Stimulated activated CD4-positive, alpha-beta T cell treated with anti-CD3 and anti-CD28 coated beads, Interleukin-15, amount 100 ng/mL, for 48 hours (primary cell): Measurements from ENCODE around the gene TTF2.
"Not testable (repeated sequence)": the region's sequence is repeated elsewhere in the genome, so short reads cannot be mapped to it uniquely, and the experiment has no call there.

ENCODE experiments used
- DNase-seq, 2 donors: peaks; one replicate each; pipeline ENCODE4 v3.0.0-alpha.2; 2020; ENCODE audit warnings: low read depth in 2 of 2

Gene TTF2

DNA sequence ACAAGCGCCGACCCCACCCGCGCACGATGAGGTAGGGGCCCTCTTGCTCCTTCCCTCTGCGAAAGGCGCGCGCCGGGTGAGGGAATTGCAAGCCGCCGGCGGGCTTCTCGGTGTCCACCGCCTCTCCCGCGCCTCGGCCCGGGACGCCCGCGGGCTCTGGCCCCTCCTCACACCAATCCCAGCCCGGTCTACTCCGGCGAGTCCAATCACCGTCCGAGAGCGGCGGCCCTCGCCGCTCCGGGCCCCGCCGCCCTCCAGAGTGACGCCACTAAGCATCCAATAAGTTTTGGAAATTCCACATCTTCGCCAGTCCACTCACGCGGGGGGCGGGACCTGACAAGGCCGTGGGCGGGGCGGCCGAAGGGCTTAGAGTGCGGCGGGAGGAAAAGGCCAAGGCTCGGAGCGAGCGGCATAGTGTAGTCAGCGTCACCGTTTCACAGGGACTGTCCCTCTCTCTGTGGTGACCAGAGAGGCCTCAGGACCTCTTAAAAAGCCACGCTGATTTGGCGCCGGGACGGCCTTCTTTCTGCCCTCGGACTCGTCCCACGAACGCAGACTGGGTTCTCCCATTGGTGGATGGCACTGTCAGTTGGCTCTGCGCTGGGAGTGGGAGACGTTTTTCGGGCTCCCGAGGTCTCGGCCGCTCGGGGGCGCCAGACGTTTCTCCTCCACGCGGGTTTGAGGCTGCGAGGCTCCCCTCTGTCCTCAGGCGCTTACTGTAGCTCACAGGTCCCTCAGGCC is 61.6 kb downstream of the TTF2 start, which contains the start of gene TRIM45:
TSS of gene TRIM45 (minus strand) at position 161 of the 741 bp plus-strand sequence. CDS start 548 bp downstream, outside the sequence.
- peak; percentile 74 to 79 for DNase-seq

DNA sequence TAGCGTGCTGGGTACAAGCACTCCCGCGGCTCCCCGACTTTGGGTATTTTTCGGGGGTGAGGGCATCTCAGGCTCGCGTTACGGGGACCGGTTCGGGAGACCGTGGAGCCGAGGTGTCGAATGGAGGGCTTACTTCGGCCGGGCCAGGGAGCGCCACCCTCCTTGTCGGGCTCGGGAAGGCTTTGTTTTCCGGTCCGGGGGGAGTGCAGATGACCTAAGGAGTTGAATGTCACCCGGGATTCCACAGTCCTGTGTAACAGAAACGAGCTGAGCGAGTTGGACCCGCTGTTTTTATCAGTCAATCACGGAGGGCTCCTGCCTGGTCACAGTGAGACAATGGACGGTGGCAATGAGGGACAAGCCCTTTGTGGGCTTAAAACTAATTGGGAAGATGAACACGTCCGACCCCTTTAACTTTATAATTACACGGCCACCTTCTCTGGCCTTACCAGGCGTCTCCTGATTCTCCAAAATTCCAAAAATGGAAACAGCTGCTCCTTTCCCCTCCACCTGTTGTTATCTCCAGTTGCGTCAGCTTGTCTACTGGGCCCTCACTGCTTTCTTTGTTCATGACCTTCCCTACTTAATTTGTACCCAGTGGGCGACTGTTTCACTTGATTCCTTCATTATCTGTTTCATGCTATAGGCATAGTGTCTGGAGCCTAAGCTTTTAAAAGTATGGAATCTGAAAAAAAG is 62.4 kb downstream of the TTF2 start:
- no peak for DNase-seq

DNA sequence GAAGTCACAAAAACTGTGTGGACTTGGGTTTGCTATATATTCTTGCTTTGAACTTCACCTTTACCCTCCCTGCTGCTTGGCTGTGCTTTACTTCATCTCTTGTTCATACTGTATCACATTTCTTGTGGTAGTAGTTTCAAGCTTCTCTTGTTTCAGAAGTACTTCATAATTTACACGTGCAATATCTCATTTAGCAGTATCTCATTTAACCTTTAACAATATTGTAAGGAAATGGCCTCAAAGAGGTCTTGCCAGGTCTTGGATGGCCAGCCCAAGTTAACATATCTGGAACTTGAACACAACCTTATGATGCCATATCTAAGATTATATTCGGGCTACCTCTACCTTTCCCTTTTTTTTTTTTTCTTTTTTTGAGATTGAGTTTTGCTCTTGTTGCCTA is 63.1 kb downstream of the TTF2 start:
- no peak for DNase-seq

DNA sequence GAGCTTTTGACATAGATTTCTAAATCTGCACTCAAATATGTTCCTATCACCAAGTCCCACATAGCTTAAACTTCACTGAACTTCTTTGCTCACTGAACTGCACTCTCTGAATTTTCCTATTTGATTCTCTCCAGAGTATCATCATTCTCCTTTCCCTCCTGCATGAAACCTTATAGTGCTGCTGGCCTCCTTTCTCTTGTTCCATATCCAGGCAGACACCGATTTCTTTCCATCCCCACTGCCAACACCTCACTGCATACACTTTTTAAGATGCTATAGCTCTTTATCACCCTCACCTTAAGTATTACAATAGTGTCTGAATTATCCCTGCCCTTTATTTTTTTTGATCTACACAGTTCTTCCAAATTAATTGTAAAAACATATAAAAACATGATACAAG is 64.5 kb downstream of the TTF2 start:
- DNase-seq, result no peak

DNA sequence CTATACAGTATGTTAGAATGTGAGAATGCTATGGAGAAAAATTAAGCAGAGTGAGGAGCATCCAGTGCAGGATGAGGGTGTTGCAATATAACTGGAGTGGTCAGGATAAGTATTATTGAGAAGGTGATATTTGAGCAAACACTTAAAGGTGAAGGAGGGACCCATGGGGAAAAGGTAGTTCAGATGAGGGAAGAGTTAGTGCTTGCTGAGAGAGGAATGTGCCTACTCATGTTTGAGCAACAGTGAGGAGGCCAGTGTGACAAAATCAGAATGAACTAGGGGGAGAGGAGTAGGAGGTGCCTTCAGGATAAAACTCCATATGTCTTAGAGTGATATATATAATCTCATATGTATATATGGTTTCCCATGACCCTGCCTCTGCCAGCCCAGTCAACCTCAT is 67.7 kb downstream of the TTF2 start:
- DNase-seq, result no peak

DNA sequence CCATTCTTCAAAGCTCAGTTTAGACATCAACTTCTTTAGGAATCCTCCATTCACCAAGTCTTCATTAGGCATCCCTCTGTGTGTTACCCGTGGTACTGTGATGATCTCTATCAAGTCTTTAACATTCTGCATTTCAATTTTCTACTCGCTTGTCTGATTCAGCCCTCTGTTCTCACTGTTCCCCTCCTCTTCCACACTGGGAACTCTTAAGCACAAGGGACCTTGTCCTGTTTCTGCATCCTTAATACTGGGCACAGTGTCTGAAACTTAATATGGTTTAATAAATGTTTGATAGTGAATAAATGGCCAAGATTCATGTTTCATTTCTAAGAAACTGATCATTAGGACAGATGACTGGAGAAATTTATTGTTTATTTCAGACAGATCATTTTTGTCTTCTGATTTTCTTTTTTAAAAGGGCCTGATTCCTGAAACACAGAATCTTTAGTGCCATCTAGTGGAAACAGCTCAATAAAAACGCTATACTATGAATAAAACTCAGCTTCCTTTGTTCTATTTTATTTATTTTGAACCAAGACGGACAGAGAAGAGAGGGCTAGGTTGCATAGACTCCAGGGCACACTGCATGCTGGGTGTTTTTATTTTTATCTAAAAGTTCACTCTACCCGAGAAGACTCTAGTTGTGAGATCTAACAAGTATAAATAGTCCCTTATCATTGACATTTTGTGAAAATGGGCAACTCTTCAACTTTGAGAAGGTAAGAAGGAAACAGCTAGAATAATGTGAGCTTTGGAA is 68.4 kb downstream of the TTF2 start:
- no peak for DNase-seq

DNA sequence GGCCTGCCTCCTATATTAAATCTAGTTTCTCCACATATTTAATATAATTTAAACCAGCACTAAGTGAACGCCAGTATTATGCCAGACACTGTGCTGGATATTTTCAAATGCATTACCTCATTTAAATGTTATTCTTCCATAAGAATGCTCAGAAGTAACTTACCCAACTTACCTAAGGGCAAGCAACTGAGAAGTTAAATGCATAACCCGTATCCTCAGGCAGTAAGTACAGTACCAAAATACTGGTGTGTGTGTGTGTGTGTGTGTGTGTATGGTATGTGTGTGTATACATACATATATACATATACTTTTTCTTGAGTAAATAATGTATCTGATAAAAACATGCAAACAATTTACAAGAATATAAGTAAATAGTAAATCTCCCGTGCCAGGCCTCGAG is 70.4 kb downstream of the TTF2 start:
- DNase-seq, result no peak

DNA sequence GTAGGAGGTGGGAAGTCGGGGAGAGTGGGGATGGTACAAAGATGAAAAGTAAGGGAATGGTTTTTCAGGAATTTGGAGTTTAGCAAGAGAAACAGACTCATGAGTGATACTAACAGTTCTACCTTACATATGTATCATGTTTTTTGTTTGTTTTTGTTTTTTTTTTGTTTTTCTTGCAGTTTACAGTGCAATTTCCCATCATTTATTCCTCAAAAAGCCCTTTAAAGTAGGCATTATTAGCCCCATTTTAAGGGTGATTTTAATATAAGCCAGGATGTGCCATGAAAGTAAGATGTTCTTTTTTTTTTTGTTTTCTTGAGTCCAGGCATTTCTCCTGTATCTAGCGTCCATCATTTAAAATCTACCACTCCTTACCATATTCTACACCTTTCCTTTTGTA is 75.2 kb downstream of the TTF2 start:
- no peak for DNase-seq

DNA sequence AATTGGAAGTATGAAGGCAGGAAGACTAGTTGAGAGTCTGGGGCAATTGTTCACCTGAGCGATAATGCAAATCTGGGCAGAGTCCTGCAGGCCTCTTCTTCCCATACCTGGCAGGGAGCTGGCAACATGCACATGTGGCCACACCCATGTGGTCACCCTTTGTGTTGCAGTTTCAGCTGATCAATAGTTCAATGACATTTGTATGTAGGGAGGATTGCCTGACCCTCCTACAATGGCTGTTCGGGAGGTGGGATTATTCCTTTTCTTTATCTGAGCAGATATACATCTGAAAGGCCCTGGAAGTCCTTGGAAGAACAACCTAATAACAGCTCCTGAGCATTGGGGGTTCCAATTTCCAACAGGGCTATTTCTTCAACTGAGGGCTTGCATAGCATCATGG is 76.6 kb downstream of the TTF2 start:
- DNase-seq, result no peak

DNA sequence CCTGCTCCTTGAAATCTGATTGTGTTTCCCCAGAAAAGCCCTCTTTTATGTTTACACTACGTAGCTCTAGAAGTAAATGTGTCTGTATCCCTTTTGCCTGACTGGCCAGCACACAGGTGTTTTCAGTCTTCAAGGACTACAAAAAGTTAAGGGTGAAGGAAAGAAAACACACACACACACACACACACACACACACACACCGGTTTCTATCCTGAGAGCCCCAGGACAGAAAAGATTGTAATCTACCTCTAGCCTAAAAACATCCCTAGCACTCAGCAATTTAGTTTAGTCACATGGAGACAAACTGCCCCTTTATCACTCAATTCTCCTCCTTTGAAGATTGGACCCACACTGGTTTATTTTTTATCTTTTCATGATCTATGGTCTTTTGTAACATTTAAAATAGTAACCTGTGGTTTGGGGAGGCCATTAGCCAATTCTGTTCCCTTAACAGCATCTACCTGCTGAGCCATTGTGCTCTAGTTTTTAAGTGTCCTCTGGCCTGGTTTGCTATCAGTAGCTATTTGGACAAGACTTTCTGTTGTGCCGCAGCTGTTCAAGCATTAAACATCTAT is 77.2 kb downstream of the TTF2 start:
- no peak for DNase-seq

DNA sequence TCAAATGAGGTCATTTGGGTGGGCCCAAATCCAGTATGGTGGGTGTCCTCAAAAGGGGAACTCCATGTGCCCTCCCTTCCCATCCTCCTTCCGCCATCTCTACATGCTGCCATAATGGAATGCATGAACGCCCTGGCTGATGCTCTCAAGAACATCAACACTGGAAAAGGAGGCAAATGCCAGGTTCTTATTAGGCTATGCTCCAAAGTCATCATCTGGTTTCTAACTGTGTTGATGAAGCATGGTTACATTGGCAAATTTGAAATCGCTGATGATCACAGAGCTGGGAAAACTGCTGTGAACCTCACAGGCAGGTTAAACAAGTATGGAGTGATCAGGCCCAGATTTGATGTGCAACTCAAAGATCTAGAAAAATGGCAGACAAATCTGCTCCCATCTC is 78.0 kb downstream of the TTF2 start:
- DNase-seq, result no peak

DNA sequence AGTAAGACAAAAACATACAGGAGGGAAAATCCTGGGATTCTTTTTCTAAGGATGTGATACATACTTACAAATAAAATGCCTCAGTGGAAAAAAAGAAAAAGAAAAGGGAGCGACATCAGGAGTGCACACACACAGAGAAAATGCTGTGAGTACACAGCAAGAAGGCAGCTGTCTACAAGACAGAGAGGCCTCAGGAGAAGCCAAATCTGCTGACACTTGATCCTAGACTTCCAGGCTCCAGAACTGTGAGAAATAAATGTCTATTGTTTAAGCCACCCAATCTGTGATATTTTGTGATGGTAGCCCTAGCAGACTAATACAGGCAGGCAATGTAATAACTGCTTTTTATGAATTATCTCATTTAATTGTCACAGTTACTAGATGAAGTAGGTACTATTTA is 78.4 kb downstream of the TTF2 start:
- no peak for DNase-seq

DNA sequence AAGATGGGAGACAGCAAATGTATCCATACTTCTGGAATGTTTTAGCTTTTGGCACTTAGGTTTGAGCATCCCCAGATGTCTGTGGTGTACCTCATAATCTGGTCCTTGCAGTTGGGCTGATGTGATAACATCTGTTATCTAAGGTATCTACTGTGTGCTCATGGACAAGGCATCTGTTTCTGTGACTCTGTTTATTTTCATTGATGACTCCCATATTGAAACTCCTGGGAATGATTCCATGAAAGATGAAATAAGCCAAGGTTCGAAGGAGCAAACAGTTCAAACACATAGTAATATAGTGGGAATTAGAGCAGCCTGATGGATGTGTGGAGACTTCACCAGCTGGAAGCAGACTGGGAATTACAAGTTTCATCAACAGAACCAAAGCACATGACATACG is 82.1 kb downstream of the TTF2 start:
- DNase-seq, result no peak

DNA sequence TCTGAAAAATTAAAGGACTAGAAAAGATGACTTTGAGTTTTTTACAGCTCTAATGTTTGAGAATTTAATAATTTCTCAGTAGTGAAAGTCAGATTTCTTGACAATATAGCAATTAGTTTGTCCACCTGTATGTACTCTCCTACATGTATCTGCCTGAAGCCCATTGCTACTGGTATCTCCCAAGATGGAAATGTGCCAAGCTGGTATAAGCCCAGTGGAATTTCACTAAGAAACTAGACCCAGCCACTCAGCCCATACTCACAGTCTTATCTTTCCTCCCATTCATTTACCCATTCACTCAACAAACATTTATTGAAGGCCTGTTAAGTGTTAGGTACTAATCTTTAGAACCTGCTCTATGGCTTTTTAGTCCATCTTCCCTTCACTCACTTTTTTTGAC is 83.0 kb downstream of the TTF2 start:
- DNase-seq, result no peak

DNA sequence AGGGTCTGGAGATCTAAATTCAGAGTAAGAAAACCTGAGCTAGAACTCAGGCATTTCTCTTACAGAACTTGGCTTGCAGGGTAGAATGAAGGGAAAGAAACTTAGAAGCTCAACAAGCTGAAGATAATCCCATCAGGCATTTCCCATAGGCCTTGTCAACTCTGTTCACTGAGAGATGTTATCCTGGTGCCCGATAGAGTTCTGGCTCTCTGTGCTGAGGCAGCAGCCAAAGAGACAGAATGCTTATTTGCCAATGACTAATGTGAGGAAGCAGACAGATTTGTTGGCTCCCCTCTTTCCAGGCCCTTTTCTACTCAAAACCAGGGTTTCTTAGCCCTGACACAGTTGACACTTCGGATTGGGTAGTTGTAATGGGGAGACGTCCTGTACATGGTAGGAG is 83.7 kb downstream of the TTF2 start:
- no peak for DNase-seq

DNA sequence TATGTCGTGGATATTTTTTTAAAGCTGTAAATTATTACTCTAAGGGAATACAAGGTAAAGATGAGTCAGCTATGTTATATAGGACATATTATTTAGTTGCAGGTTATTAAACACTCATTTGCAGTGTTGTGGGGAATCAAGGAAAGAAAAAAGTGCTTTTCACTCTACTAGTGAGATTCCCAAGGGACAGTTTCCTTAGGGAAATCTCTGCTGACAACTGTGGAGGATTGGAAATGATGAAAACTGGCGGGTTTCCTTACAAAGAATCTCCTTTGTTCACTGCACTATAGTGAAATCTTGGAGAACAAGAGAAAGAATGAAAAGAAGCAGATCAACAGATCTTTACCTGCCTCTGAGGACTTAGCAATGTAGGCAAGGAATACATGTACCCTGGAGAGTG is 85.9 kb downstream of the TTF2 start:
- DNase-seq, result no peak

DNA sequence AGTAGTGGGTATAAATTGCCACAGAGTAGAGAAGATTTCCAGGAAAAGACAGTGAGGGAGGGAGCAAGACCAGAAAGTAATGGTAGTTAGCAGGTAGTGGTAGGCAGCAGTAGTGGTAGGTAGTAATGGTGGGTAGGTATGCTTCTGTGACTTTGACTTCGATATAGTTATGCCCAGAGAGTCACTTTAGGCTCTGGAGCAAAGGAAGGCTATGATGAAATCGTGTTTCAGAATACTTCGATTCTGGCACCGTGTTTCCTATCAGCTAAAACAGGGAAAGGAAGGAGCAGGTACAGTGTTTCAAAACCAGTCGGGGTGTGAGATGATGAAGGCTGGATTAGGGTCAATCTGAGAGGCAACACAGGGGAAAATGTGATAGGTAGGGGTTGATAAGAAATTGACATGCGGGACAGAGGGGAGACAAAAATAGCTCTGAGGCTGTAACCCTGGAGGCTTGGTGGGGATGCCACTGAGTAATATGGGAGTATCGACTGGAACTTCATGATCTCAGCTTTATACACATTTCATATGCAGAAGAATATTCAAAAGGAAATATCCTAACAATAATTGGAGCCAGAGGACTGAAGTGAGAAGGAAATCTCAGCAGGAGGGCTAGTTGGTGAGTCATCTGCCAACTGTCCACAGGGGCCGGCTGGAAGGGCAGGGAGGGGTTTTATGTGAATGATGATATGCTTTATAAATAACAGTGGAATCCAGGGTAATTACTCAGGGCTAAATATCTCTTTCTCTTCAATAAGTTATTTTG is 86.6 kb downstream of the TTF2 start:
- no peak for DNase-seq

DNA sequence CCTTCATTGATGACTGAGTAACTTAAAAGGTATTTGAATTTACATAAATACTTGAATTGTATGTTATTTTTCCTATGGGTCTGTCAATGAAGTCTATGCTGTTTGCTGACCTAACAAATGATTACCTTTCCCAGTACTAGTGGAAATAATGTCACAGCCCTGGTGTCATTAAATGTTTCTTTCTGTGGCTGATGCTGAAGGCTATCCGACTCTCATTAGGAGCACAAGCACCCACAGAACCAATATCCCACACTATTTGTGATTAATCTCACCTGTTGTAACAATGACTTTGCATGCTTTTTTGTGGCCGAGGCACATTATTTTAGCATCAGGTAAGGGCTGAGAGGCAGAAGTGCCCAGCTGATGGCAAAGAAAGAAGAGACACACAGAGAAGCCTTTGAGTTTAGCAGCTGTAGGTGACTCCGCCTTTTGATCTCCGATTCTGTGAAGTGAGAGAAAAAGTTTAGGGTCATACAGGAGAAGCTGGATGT is 87.3 kb downstream of the TTF2 start:
- no peak for DNase-seq

DNA sequence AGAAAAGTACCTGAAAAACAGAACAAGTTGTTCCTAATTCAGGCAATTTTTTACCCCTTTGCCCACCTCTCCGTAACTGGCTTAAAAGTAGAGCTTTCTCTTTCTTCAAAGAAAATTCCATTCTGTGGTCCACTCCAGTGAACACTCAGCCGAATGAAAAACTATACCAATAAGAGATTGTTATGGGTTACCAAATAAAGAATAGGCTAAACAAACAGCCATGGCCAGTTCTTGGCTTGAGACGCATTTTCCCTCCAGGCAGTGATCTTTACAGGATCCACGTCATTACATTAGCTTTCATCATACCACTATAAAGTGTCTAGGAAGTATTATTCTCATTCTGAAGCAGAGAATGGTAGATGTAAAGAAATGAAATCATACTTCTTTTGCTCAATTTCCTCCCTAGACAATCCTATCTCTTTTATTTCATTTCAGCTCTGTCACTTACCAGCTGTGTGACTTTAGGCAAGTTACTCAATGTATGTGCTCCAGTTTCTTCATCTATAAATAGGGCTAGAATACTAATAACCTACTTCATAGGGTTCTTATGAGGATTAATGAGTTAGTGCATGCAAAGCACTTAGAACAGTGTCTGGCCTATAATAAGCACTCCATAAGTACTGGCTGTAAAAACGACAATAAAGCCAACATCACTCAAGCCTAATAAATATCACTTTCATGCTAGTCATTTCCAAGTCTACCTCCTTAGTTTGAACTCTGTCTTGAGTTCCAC is 87.9 kb downstream of the TTF2 start:
- DNase-seq, result no peak

DNA sequence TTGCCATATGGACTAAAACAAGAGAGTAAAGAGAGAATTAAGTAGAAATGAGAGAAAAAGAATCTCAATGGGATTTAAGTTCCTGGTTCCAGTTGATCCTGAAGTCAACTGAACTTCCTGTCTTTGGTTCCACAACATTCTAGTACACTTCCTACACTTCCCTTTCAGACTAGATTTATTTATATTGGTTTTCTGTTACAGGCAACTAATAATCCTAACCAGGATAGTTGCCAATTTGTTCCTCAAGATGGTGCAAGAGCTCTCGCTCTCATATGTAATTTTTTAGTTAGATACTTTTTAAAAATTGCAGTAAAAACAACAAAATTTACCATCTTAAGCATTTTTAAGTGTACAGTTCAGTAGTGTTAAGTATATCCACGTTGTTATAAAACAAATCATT is 90.2 kb downstream of the TTF2 start:
- no peak for DNase-seq

DNA sequence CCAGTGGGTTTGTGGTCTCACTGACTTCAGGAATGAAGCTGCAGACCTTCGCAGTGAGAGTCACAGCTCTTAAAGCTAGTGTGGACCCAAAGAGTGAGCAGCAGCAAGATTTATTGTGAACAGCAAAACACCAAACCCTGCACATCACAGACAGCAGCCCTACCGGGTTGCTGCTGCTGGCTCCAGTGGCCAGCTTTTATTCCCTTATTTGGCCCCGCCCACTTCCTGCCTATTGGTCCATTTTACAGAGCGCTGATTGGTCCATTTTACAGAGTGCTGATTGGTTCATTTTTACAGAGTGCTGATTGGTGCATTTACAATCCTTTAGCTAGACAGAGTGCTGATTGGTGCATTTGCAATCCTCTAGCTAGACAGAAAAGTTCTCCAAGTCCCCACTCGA is 91.2 kb downstream of the TTF2 start:
- DNase-seq, result not testable (repeated sequence)
